Measurements from ENCODE around the gene CSPG4. TPM values are rescaled to one million over a fixed set of nuclear protein-coding genes. Genes with fewer than 3 reads are reported as not detected.

Gene CSPG4
- total and polyA plus RNA-seq, 2 donors: 1.5 to 4.9 TPM

GRCh38 chr15:75677465-75678323 is 35.0 kb downstream of the CSPG4 start:
- WGBS: 94% methylated on average over 16 of the region's 16 CpGs
- no peak for DNase-seq (ENCODE audit: low read depth in 6 of 9, low spot score in 9 of 9)

GRCh38 chr15:75676688-75677464 is 35.8 kb downstream of the CSPG4 start:
- no peak overlapping the region for H3K4me3 ChIP-seq (ENCODE audit: low read length in 2 of 2)
- WGBS: 94% methylated on average over 30 of the region's 30 CpGs
- DNase-seq (ENCODE audit: low read depth in 6 of 9, low spot score in 9 of 9): no peak
- H3K9me3 ChIP-seq (ENCODE audit: control insufficient read depth in 2 of 2, insufficient read depth in 1 of 2, low read length in 1 of 2): no peaks in the 10 kb centered on the region
- H3K27me3 ChIP-seq (ENCODE audit: control insufficient read depth in 2 of 2, insufficient read depth in 1 of 2, low read length in 1 of 2): no peaks in the 10 kb centered on the region
- no peaks in the 10 kb centered on the region for H3K36me3 ChIP-seq (ENCODE audit: control insufficient read depth in 2 of 2, insufficient read depth in 2 of 2, low read length in 1 of 2)
- no peak overlapping the region for H3K27ac ChIP-seq (ENCODE audit: low read depth in 1 of 2, low read length in 1 of 2)
- H3K4me1 ChIP-seq (ENCODE audit: control insufficient read depth in 2 of 2, insufficient read depth in 2 of 2, low read length in 2 of 2): no peaks in the 10 kb centered on the region

More at GRCh38 chr15:75677465-75678323, 35.0 kb downstream of the CSPG4 start:
- H3K36me3 ChIP-seq (ENCODE audit: control insufficient read depth in 2 of 2, insufficient read depth in 2 of 2, low read length in 1 of 2): no peaks in the 10 kb centered on the region
- no peaks in the 10 kb centered on the region for H3K27me3 ChIP-seq (ENCODE audit: control insufficient read depth in 2 of 2, insufficient read depth in 1 of 2, low read length in 1 of 2)
- no peak overlapping the region for H3K27ac ChIP-seq (ENCODE audit: low read depth in 1 of 2, low read length in 1 of 2)
- no peaks in the 10 kb centered on the region for H3K9me3 ChIP-seq (ENCODE audit: control insufficient read depth in 2 of 2, insufficient read depth in 1 of 2, low read length in 1 of 2)
- H3K4me1 ChIP-seq (ENCODE audit: control insufficient read depth in 2 of 2, insufficient read depth in 2 of 2, low read length in 2 of 2): no peaks in the 10 kb centered on the region
- no peak overlapping the region for H3K4me3 ChIP-seq (ENCODE audit: low read length in 2 of 2)

- Histone ChIP-seq H3K9me3 (ENCODE audit: control insufficient read depth in 2 of 2, insufficient read depth in 1 of 2, low read length in 1 of 2) (no peaks in the 10 kb centered on the region), H3K36me3 (ENCODE audit: control insufficient read depth in 2 of 2, insufficient read depth in 2 of 2, low read length in 1 of 2) (no peaks in the 10 kb centered on the region), H3K4me3 (ENCODE audit: low read length in 2 of 2) (no peak overlapping the region), H3K27me3 (ENCODE audit: control insufficient read depth in 2 of 2, insufficient read depth in 1 of 2, low read length in 1 of 2) (no peaks in the 10 kb centered on the region), H3K27ac (ENCODE audit: low read depth in 1 of 2, low read length in 1 of 2) (no peak overlapping the region), H3K4me1 (ENCODE audit: control insufficient read depth in 2 of 2, insufficient read depth in 2 of 2, low read length in 2 of 2) (no peaks in the 10 kb centered on the region)
- no peak for DNase-seq (ENCODE audit: low read depth in 6 of 9, low spot score in 9 of 9)
- 97% methylated on average over 41 of the region's 41 CpGs for WGBS
Observed at GRCh38 chr15:75675579-75676404, 36.9 kb downstream of the CSPG4 start.

- H3K4me1 ChIP-seq (ENCODE audit: control insufficient read depth in 2 of 2, insufficient read depth in 2 of 2, low read length in 2 of 2): no peaks in the 10 kb centered on the region
Observed at GRCh38 chr15:75674366-75674765, 38.3 kb downstream of the CSPG4 start.

GRCh38 chr15:75673426-75674235 is 39.0 kb downstream of the CSPG4 start:
- no peaks in the 10 kb centered on the region for H3K4me1 ChIP-seq (ENCODE audit: control insufficient read depth in 2 of 2, insufficient read depth in 2 of 2, low read length in 2 of 2)
- 95% methylated on average over 10 of the region's 10 CpGs for WGBS
- DNase-seq (ENCODE audit: low read depth in 6 of 9, low spot score in 9 of 9): no peak

More at GRCh38 chr15:75674366-75674765, 38.3 kb downstream of the CSPG4 start:
- no peaks in the 10 kb centered on the region for H3K36me3 ChIP-seq (ENCODE audit: control insufficient read depth in 2 of 2, insufficient read depth in 2 of 2, low read length in 1 of 2)
- no peak overlapping the region for H3K27ac ChIP-seq (ENCODE audit: low read depth in 1 of 2, low read length in 1 of 2)
- no peaks in the 10 kb centered on the region for H3K27me3 ChIP-seq (ENCODE audit: control insufficient read depth in 2 of 2, insufficient read depth in 1 of 2, low read length in 1 of 2)
- DNase-seq (ENCODE audit: low read depth in 6 of 9, low spot score in 9 of 9): no peak
- H3K9me3 ChIP-seq (ENCODE audit: control insufficient read depth in 2 of 2, insufficient read depth in 1 of 2, low read length in 1 of 2): no peaks in the 10 kb centered on the region
- H3K4me3 ChIP-seq (ENCODE audit: low read length in 2 of 2): no peak overlapping the region
- WGBS: 96% methylated on average over 8 of the region's 8 CpGs

GRCh38 chr15:75672646-75673425 is 39.8 kb downstream of the CSPG4 start:
- Histone ChIP-seq H3K27ac (ENCODE audit: low read depth in 1 of 2, low read length in 1 of 2) (no peak overlapping the region), H3K27me3 (ENCODE audit: control insufficient read depth in 2 of 2, insufficient read depth in 1 of 2, low read length in 1 of 2) (no peaks in the 10 kb centered on the region), H3K4me3 (ENCODE audit: low read length in 2 of 2) (no peak overlapping the region), H3K9me3 (ENCODE audit: control insufficient read depth in 2 of 2, insufficient read depth in 1 of 2, low read length in 1 of 2) (no peaks in the 10 kb centered on the region), H3K4me1 (ENCODE audit: control insufficient read depth in 2 of 2, insufficient read depth in 2 of 2, low read length in 2 of 2) (no peaks in the 10 kb centered on the region), H3K36me3 (ENCODE audit: control insufficient read depth in 2 of 2, insufficient read depth in 2 of 2, low read length in 1 of 2) (no peaks in the 10 kb centered on the region)
- DNase-seq (ENCODE audit: low read depth in 6 of 9, low spot score in 9 of 9): no peak
- 95% methylated on average over 14 of the region's 14 CpGs for WGBS

More at GRCh38 chr15:75673426-75674235, 39.0 kb downstream of the CSPG4 start:
- no peaks in the 10 kb centered on the region for H3K36me3 ChIP-seq (ENCODE audit: control insufficient read depth in 2 of 2, insufficient read depth in 2 of 2, low read length in 1 of 2)
- H3K27ac ChIP-seq (ENCODE audit: low read depth in 1 of 2, low read length in 1 of 2): no peak overlapping the region
- H3K27me3 ChIP-seq (ENCODE audit: control insufficient read depth in 2 of 2, insufficient read depth in 1 of 2, low read length in 1 of 2): no peaks in the 10 kb centered on the region
- H3K9me3 ChIP-seq (ENCODE audit: control insufficient read depth in 2 of 2, insufficient read depth in 1 of 2, low read length in 1 of 2): no peaks in the 10 kb centered on the region
- H3K4me3 ChIP-seq (ENCODE audit: low read length in 2 of 2): no peak overlapping the region

GRCh38 chr15:75671730-75672602 is 40.7 kb downstream of the CSPG4 start:
- no peaks in the 10 kb centered on the region for H3K27me3 ChIP-seq (ENCODE audit: control insufficient read depth in 2 of 2, insufficient read depth in 1 of 2, low read length in 1 of 2)
- no peaks in the 10 kb centered on the region for H3K36me3 ChIP-seq (ENCODE audit: control insufficient read depth in 2 of 2, insufficient read depth in 2 of 2, low read length in 1 of 2)
- H3K4me1 ChIP-seq (ENCODE audit: control insufficient read depth in 2 of 2, insufficient read depth in 2 of 2, low read length in 2 of 2): no peaks in the 10 kb centered on the region
- DNase-seq (ENCODE audit: low read depth in 6 of 9, low spot score in 9 of 9): no peak
- H3K4me3 ChIP-seq (ENCODE audit: low read length in 2 of 2): no peak overlapping the region
- no peaks in the 10 kb centered on the region for H3K9me3 ChIP-seq (ENCODE audit: control insufficient read depth in 2 of 2, insufficient read depth in 1 of 2, low read length in 1 of 2)
- no peak overlapping the region for H3K27ac ChIP-seq (ENCODE audit: low read depth in 1 of 2, low read length in 1 of 2)
- 91% methylated on average over 11 of the region's 11 CpGs for WGBS
